Measurements from ENCODE around the gene SCAF1. TPM values are rescaled to one million over a fixed set of nuclear protein-coding genes. Genes with fewer than 3 reads are reported as not detected.

The SCAF1 gene
- total RNA-seq, 1 donor from 2014 or later: 8.4 TPM

- Histone ChIP-seq H3K4me3 (ENCODE audit: low read length in 3 of 3) (no peak overlapping the region), H3K9me3 (ENCODE audit: control insufficient read depth in 3 of 3, low read length in 3 of 3) (no peaks in the 10 kb centered on the region), H3K27ac (ENCODE audit: low read depth, low read length) (no peak overlapping the region), H3K4me1 (ENCODE audit: control insufficient read depth in 3 of 3, insufficient read depth in 3 of 3, low read length in 3 of 3) (peaks cover 24 to 35% (median 31%) of the 10 kb centered on the region in 3 donors), H3K36me3 (ENCODE audit: control insufficient read depth in 3 of 3, insufficient read depth in 3 of 3, low read length in 3 of 3) (peaks cover 40 to 51% (median 48%) of the 10 kb centered on the region in 3 donors), H3K9ac (ENCODE audit: low read depth in 1 of 3, low read length in 3 of 3) (no peak overlapping the region), H3K27me3 (ENCODE audit: control insufficient read depth in 3 of 3, insufficient read depth in 3 of 3, low read length in 3 of 3) (peaks cover 0 to 2% (median 2%) of the 10 kb centered on the region in 3 donors)
Measured at GRCh38 chr19:49684251-49684982, 42.4 kb downstream of the SCAF1 start.

- H3K4me1 ChIP-seq (ENCODE audit: control insufficient read depth in 3 of 3, insufficient read depth in 3 of 3, low read length in 3 of 3): peaks cover 24 to 36% (median 31%) of the 10 kb centered on the region in 3 donors
- no peak overlapping the region for H3K27ac ChIP-seq (ENCODE audit: low read depth, low read length)
Measured at GRCh38 chr19:49684983-49685553, 43.1 kb downstream of the SCAF1 start.

GRCh38 chr19:49685845-49686332 lies 43.9 kb downstream of the SCAF1 start:
- Histone ChIP-seq H3K4me3 (ENCODE audit: low read length in 3 of 3) (no peak overlapping the region), H3K27ac (ENCODE audit: low read depth, low read length) (no peak overlapping the region), H3K4me1 (ENCODE audit: control insufficient read depth in 3 of 3, insufficient read depth in 3 of 3, low read length in 3 of 3) (peaks cover 22 to 36% (median 32%) of the 10 kb centered on the region in 3 donors), H3K9me3 (ENCODE audit: control insufficient read depth in 3 of 3, low read length in 3 of 3) (no peaks in the 10 kb centered on the region), H3K36me3 (ENCODE audit: control insufficient read depth in 3 of 3, insufficient read depth in 3 of 3, low read length in 3 of 3) (peaks cover 40 to 49% (median 48%) of the 10 kb centered on the region in 3 donors), H3K27me3 (ENCODE audit: control insufficient read depth in 3 of 3, insufficient read depth in 3 of 3, low read length in 3 of 3) (peaks cover 0 to 15% (median 14%) of the 10 kb centered on the region in 3 donors), H3K9ac (ENCODE audit: low read depth in 1 of 3, low read length in 3 of 3) (peak overlapping the region in 1 of 3 donors; percentile 25)

More at GRCh38 chr19:49684983-49685553, 43.1 kb downstream of the SCAF1 start:
- H3K9me3 ChIP-seq (ENCODE audit: control insufficient read depth in 3 of 3, low read length in 3 of 3): no peaks in the 10 kb centered on the region
- peaks cover 40 to 51% (median 48%) of the 10 kb centered on the region in 3 donors for H3K36me3 ChIP-seq (ENCODE audit: control insufficient read depth in 3 of 3, insufficient read depth in 3 of 3, low read length in 3 of 3)
- H3K9ac ChIP-seq (ENCODE audit: low read depth in 1 of 3, low read length in 3 of 3): peak overlapping the region in 1 of 3 donors; percentile 8
- no peak overlapping the region for H3K4me3 ChIP-seq (ENCODE audit: low read length in 3 of 3)
- peaks cover 0 to 8% (median 7%) of the 10 kb centered on the region in 3 donors for H3K27me3 ChIP-seq (ENCODE audit: control insufficient read depth in 3 of 3, insufficient read depth in 3 of 3, low read length in 3 of 3)

- no peaks in the 10 kb centered on the region for H3K9me3 ChIP-seq (ENCODE audit: control insufficient read depth in 3 of 3, low read length in 3 of 3)
- H3K27me3 ChIP-seq (ENCODE audit: control insufficient read depth in 3 of 3, insufficient read depth in 3 of 3, low read length in 3 of 3): peaks cover 0 to 21% (median 17%) of the 10 kb centered on the region in 3 donors
- no peak overlapping the region for H3K9ac ChIP-seq (ENCODE audit: low read depth in 1 of 3, low read length in 3 of 3)
- H3K4me1 ChIP-seq (ENCODE audit: control insufficient read depth in 3 of 3, insufficient read depth in 3 of 3, low read length in 3 of 3): peaks cover 23 to 40% (median 32%) of the 10 kb centered on the region in 3 donors
- no peak overlapping the region for H3K4me3 ChIP-seq (ENCODE audit: low read length in 3 of 3)
- peaks cover 40 to 48% (median 46%) of the 10 kb centered on the region in 3 donors for H3K36me3 ChIP-seq (ENCODE audit: control insufficient read depth in 3 of 3, insufficient read depth in 3 of 3, low read length in 3 of 3)
- no peak overlapping the region for H3K27ac ChIP-seq (ENCODE audit: low read depth, low read length)
Measured at GRCh38 chr19:49686503-49687088, 44.6 kb downstream of the SCAF1 start.

- Histone ChIP-seq H3K9me3 (ENCODE audit: control insufficient read depth in 3 of 3, low read length in 3 of 3) (no peaks in the 10 kb centered on the region), H3K27ac (ENCODE audit: low read depth, low read length) (peak overlapping the region; percentile 74), H3K4me1 (ENCODE audit: control insufficient read depth in 3 of 3, insufficient read depth in 3 of 3, low read length in 3 of 3) (peaks cover 23 to 35% (median 28%) of the 10 kb centered on the region in 3 donors), H3K27me3 (ENCODE audit: control insufficient read depth in 3 of 3, insufficient read depth in 3 of 3, low read length in 3 of 3) (peaks cover 0 to 21% (median 18%) of the 10 kb centered on the region in 3 donors), H3K4me3 (ENCODE audit: low read length in 3 of 3) (no peak overlapping the region), H3K9ac (ENCODE audit: low read depth in 1 of 3, low read length in 3 of 3) (no peak overlapping the region), H3K36me3 (ENCODE audit: control insufficient read depth in 3 of 3, insufficient read depth in 3 of 3, low read length in 3 of 3) (peaks cover 35 to 43% (median 40%) of the 10 kb centered on the region in 3 donors)
Measured at GRCh38 chr19:49687150-49687549, 45.1 kb downstream of the SCAF1 start.

- no peak overlapping the region for H3K9ac ChIP-seq (ENCODE audit: low read depth in 1 of 3, low read length in 3 of 3)
- peaks cover 21 to 34% (median 24%) of the 10 kb centered on the region in 3 donors for H3K4me1 ChIP-seq (ENCODE audit: control insufficient read depth in 3 of 3, insufficient read depth in 3 of 3, low read length in 3 of 3)
- no peak overlapping the region for H3K4me3 ChIP-seq (ENCODE audit: low read length in 3 of 3)
- peaks cover 0 to 21% (median 18%) of the 10 kb centered on the region in 3 donors for H3K27me3 ChIP-seq (ENCODE audit: control insufficient read depth in 3 of 3, insufficient read depth in 3 of 3, low read length in 3 of 3)
- peak overlapping the region; percentile 74 for H3K27ac ChIP-seq (ENCODE audit: low read depth, low read length)
- peaks cover 31 to 38% (median 35%) of the 10 kb centered on the region in 3 donors for H3K36me3 ChIP-seq (ENCODE audit: control insufficient read depth in 3 of 3, insufficient read depth in 3 of 3, low read length in 3 of 3)
- H3K9me3 ChIP-seq (ENCODE audit: control insufficient read depth in 3 of 3, low read length in 3 of 3): no peaks in the 10 kb centered on the region
Measured at GRCh38 chr19:49687566-49688316, 45.7 kb downstream of the SCAF1 start.

- Histone ChIP-seq H3K27ac (ENCODE audit: low read depth, low read length) (peak overlapping the region; percentile 74), H3K27me3 (ENCODE audit: control insufficient read depth in 3 of 3, insufficient read depth in 3 of 3, low read length in 3 of 3) (peaks cover 0 to 21% (median 18%) of the 10 kb centered on the region in 3 donors), H3K9me3 (ENCODE audit: control insufficient read depth in 3 of 3, low read length in 3 of 3) (no peaks in the 10 kb centered on the region), H3K4me1 (ENCODE audit: control insufficient read depth in 3 of 3, insufficient read depth in 3 of 3, low read length in 3 of 3) (peaks cover 21 to 34% (median 24%) of the 10 kb centered on the region in 3 donors), H3K4me3 (ENCODE audit: low read length in 3 of 3) (peak overlapping the region in 2 of 3 donors; percentile 22 to 68), H3K36me3 (ENCODE audit: control insufficient read depth in 3 of 3, insufficient read depth in 3 of 3, low read length in 3 of 3) (peaks cover 26 to 35% (median 31%) of the 10 kb centered on the region in 3 donors), H3K9ac (ENCODE audit: low read depth in 1 of 3, low read length in 3 of 3) (peak overlapping the region in 1 of 3 donors; percentile 5)
Measured at GRCh38 chr19:49688531-49689132, 46.6 kb downstream of the SCAF1 start.

GRCh38 chr19:49689133-49690078 lies 47.4 kb downstream of the SCAF1 start, which contains the start of gene ADM5:
Gene ADM5 (plus strand): TSS chr19:49689594. CDS start chr19:49689838, 244 bp downstream.
- peak within 1 kb of the TSS; percentile 14 to 76 (median 70) for H3K9ac ChIP-seq (ENCODE audit: low read depth in 1 of 3, low read length in 3 of 3)
- H3K4me1 ChIP-seq (ENCODE audit: control insufficient read depth in 3 of 3, insufficient read depth in 3 of 3, low read length in 3 of 3): peaks cover 21 to 34% (median 24%) of the 10 kb centered on the region in 3 donors
- H3K27me3 ChIP-seq (ENCODE audit: control insufficient read depth in 3 of 3, insufficient read depth in 3 of 3, low read length in 3 of 3): peaks cover 0 to 21% (median 18%) of the 10 kb centered on the region in 3 donors
- H3K9me3 ChIP-seq (ENCODE audit: control insufficient read depth in 3 of 3, low read length in 3 of 3): no peaks in the 10 kb centered on the region
- H3K4me3 ChIP-seq (ENCODE audit: low read length in 3 of 3): peak within 1 kb of the TSS; percentile 68 to 81 (median 70)
- H3K27ac ChIP-seq (ENCODE audit: low read depth, low read length): peak within 1 kb of the TSS; percentile 74
- peaks cover 19 to 27% (median 24%) of the 10 kb centered on the region in 3 donors for H3K36me3 ChIP-seq (ENCODE audit: control insufficient read depth in 3 of 3, insufficient read depth in 3 of 3, low read length in 3 of 3)

Measured in skeletal muscle tissue (tissue), 4 donors.